Ovary (tissue), 9 donors: ENCODE data around the gene SLC9B2. TPM values are rescaled to one million over a fixed set of nuclear protein-coding genes. Genes with fewer than 3 reads are reported as not detected.
"Not testable (repeated sequence)": the region's sequence is repeated elsewhere in the genome, so short reads cannot be mapped to it uniquely, and the experiment has no call there.

ENCODE experiments used
- DNase-seq, 5 donors: peaks; one replicate each; pipeline ENCODE4 v3.0.0-alpha.2; 2019 to 2020
- H3K27ac ChIP-seq, 2 donors: fragments of 200-600 bp; one replicate each; pipeline versions ENCODE4 v1.5.1 to v1.8.0; 2019 to 2022
- H3K27me3 ChIP-seq: fragments of 200-600 bp; one replicate; pipeline ENCODE4 v1.8.0; 2022
- H3K36me3 ChIP-seq: fragments of 200-600 bp; sonication (generic); one replicate; pipeline ENCODE4 v1.5.1; 2019
- H3K4me1 ChIP-seq: one replicate; pipeline ENCODE4 v1.8.1; 2013; ENCODE audit warnings: mild to moderate bottlenecking, moderate library complexity; ENCODE audit not compliant: insufficient read depth
- H3K4me3 ChIP-seq: fragments of 200-600 bp; sonication (generic); one replicate; pipeline ENCODE4 v1.5.1; 2017
- H3K9me3 ChIP-seq, 2 donors: fragments of 200-600 bp in 1 of 2; sonication (generic) in 1 of 2; one replicate each; pipeline versions ENCODE4 v1.5.1 to v1.8.1; 2013 to 2019; ENCODE audit warnings: mild to moderate bottlenecking in 1 of 2, moderate library complexity in 1 of 2
- CTCF ChIP-seq, 3 donors: fragments of 450-650 bp in 2 of 3; fragments of 200-600 bp in 1 of 3; IDR thresholded peaks; one replicate each; pipeline versions ENCODE4 v1.5.1 to v1.8.0; 2016 to 2022; ENCODE audit warnings: antibody characterized with exemption in 3 of 3, mild to moderate bottlenecking in 1 of 3
- EP300 ChIP-seq: sonication (generic); formaldehyde crosslinking; IDR thresholded peaks from one replicate; pipeline ENCODE4 v1.6.1; 2017; ENCODE audit warnings: antibody characterized with exemption
- POLR2A ChIP-seq: fragments of 450-650 bp; IDR thresholded peaks from one replicate; pipeline ENCODE4 v1.6.1; 2017; ENCODE audit warnings: antibody characterized with exemption, mild to moderate bottlenecking, moderate library complexity
- WGBS, 3 donors: extraction: QIAGEN DNeasy Blood & Tissue Kit in 1 of 3; methylation state at CpG; one replicate each; pipeline versions ENCODE4 v1.1.5 to v1.1.7; 2013 to 2017; 5-methylcytosine and 5-hydroxymethylcytosine counted together
- intact Hi-C, 4 donors: fragments of 100-400 bp; cut with DNase I; formaldehyde crosslinking; loops; one replicate each; pipeline versions ENCODE4 v1.11.0 to v1.15.1; 2022 to 2023
- polyA plus RNA-seq, 2 donors: library from polyadenylated mRNA; stranded (reverse); fragments of 200-250 nt in 1 of 2; fragments of 350-450 nt in 1 of 2; fragmentation: Illumina TruSeq in 1 of 2; extraction: RNeasy Lipid Tissue Mini Kit (QIAGEN cat#74804) in 1 of 2; gene quantifications; one replicate each; pipeline ENCODE4 v1.2.3, GENCODE V29; 2013 to 2014
- total RNA-seq, 7 donors: library from RNA; depleted of rRNA in 2 of 7; stranded (reverse); fragments of >200 nt in 2 of 7; fragmentation: NEBNext Ultra II Directional in 3 of 7; extraction: Animal tissue kit (Norgen Biotek cat#: 25700) in 3 of 7; gene quantifications; one replicate each; pipeline versions ENCODE4 v1.1.0 to v1.2.4, GENCODE V29; 2016 to 2023
- donor health status: DM: no; HTN: no; CAD: no; lungs with moderate emphysema.
- donor health status: DM: no; HTN: no; CAD: no.
- donor health status: Bipolar disorder and iron deficiency.
- donor health status: DM: yes; HTN: yes; CAD: no.
- donor health status: DM: no; HTN: no; CAD: no.
- donor health status: DM: yes; HTN: yes; CAD: no.

SLC9B2 gene
- total and polyA plus RNA-seq, 9 donors: 11.0 to 19.2 (median 17.0) TPM

DNA sequence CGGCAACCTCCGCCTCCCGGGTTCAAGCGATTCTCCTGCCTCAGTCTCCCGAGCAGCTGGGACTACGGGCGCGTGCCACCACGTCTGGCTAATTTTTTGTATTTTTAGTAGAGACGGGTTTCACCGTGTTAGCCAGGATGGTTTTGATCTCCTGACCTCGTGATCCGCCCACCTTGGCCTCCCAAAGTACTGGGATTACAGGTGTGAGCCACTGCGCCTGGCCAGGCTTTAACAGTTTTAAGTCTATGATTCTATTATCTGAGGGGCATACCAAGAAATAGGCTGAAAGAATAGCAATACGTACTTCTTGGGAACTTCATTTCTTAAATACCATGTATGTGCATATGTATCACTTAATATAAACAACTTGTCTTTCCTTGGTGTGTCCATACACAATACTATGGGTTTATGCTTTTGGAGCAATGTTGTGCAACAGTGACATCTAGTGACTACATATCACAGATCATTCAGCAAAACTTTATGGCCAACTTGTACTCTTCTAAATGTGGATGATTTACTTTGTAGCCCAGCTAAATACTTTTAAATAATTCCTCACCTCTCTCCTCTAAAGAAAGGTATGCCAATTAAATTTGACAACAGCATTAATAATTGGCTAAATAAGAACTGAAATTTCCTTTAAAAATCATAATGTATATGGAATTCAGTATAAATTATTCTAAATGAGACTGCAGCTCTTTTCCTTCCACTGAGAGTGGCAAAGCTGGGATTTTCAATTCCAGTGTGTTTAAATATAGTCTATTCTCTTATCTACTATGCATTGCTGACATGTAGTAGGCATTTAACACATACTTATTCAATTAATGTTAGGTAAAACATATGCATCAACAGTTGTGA is 67.5 kb downstream of the SLC9B2 start:
- DNase-seq: no peak
- 69 to 76% (median 71%) methylated on average over 15 of the region's 15 CpGs for WGBS, 3 donors
- intact Hi-C loops: loop anchor here in 2 of 4 donors (5.0 to 10.0 kb wide), 2 partner anchors 384 to 557 kb away; no protein-coding TSS in a partner anchor

GRCh38 chr4:103002551-103002950 is 74.0 kb downstream of the SLC9B2 start:
- intact Hi-C loops: loop anchor here in 1 of 4 donors (10.0 kb wide), 1 partner anchor 378 kb away; no protein-coding TSS in a partner anchor
- Histone ChIP-seq H3K36me3 (no peaks in the 10 kb centered on the region), H3K27me3 (no peaks in the 10 kb centered on the region), H3K27ac (no peak overlapping the region), H3K9me3 (no peaks in the 10 kb centered on the region), H3K4me1 (no peaks in the 10 kb centered on the region), H3K4me3 (no peak overlapping the region)
- WGBS, 3 donors: 51 to 60% (median 54%) methylated on average over 2 of the region's 2 CpGs
- DNase-seq: no peak
- TF ChIP-seq POLR2A (no peak), CTCF (IDR thresholded peaks at IDR 0.05) (no peak), EP300 (no peak)

More for the DNA sequence above, 67.5 kb downstream of the SLC9B2 start:
- no peaks in the 10 kb centered on the region for H3K27me3 ChIP-seq
- no peak overlapping the region for H3K4me3 ChIP-seq
- no peaks in the 10 kb centered on the region for H3K36me3 ChIP-seq
- no peak overlapping the region for H3K27ac ChIP-seq
- H3K9me3 ChIP-seq: no peaks in the 10 kb centered on the region
- peak; percentile 29 to 55 (median 50) for TF ChIP-seq CTCF (IDR thresholded peaks at IDR 0.05)
- no peak for TF ChIP-seq POLR2A
- TF ChIP-seq EP300: no peak
- peaks cover 5% of the 10 kb centered on the region for H3K4me1 ChIP-seq

DNA sequence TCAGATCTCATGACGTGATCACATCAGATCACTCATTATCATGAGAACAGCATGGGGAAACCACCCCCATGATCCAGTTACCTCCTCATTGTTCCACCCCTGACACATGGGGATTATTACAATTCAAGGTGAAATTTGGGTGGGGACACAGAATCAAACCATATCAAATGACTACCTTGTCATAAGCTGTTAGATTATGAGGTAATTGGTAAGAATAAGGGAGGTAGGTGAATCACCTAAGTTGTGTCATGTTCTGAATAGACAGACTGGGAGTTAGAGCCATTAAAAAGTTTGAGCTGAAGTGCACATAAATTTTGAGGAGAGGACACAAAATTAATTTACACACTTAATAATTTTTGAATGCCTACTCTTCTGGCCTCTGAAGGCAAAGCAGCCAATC is 81.8 kb downstream of the SLC9B2 start:
- 93 to 100% (median 100%) methylated on average over 1 of the region's 1 CpG for WGBS, 3 donors

DNA sequence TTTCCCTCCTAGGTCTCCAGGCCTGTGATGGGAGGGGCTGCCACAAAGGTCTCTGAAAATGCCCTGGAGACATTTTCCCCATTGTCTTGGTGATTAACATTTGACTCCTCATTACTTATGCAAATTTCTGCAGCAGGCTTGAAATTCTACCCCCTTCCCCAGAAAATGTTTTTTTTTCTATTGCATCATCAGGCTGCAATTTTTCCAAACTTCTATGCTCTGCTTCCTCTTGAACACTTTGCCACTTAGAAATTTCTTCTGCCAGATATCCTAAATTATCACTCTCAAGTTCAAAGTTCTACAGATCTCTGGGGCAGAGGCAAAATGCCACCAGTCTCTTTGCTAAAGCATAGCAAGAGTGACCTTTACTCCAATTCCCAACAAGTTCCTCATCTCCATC is 82.6 kb downstream of the SLC9B2 start:
- H3K27me3 ChIP-seq, intact Hi-C loops: not testable (repeated sequence)

More for the DNA sequence above, 81.8 kb downstream of the SLC9B2 start:
- no peaks in the 10 kb centered on the region for H3K27me3 ChIP-seq
- intact Hi-C loops: no loop called here
- H3K4me1 ChIP-seq: no peaks in the 10 kb centered on the region
- H3K4me3 ChIP-seq: no peak overlapping the region
- TF ChIP-seq POLR2A (no peak), CTCF (IDR thresholded peaks at IDR 0.05) (no peak), EP300 (no peak)
- no peak overlapping the region for H3K27ac ChIP-seq
- H3K36me3 ChIP-seq: no peaks in the 10 kb centered on the region
- no peak for DNase-seq
- H3K9me3 ChIP-seq: peaks cover 0 to 3% of the 10 kb centered on the region in 2 donors

GRCh38 chr4:102988429-102989020 is 88.0 kb downstream of the SLC9B2 start:
- no peak overlapping the region for H3K27ac ChIP-seq
- H3K27me3 ChIP-seq: no peaks in the 10 kb centered on the region
- no peak for DNase-seq
- H3K9me3 ChIP-seq: peaks cover 0 to under 1% of the 10 kb centered on the region in 2 donors
- intact Hi-C loops: no loop called here
- H3K4me3 ChIP-seq: no peak overlapping the region
- H3K36me3 ChIP-seq: no peaks in the 10 kb centered on the region
- no peaks in the 10 kb centered on the region for H3K4me1 ChIP-seq
- TF ChIP-seq CTCF (IDR thresholded peaks at IDR 0.05): no peak
- no peak for TF ChIP-seq POLR2A
- TF ChIP-seq EP300: no peak
- WGBS, 3 donors: 95 to 98% (median 98%) methylated on average over 1 of the region's 1 CpG

More for the DNA sequence above, 82.6 kb downstream of the SLC9B2 start:
- not testable (repeated sequence) for H3K9me3 ChIP-seq, H3K4me3 ChIP-seq, DNase-seq, H3K27ac ChIP-seq, H3K4me1 ChIP-seq, H3K36me3 ChIP-seq
